Activated T-helper 1 cell treated with anti-CD3 and anti-CD28 coated beads, Interleukin-12 subunit alpha, Interleukin-12 subunit beta, Interleukin-2, Interleukin-4 antibody, amounts not matched to agents 30 ng/mL and 10 ng/mL and 1 ng/mL, durations not matched to agents 14 hours and 24 hours and 36 hours (primary cell): ENCODE data around the gene SEPTIN12. TPM values are rescaled to one million over a fixed set of nuclear protein-coding genes. Genes with fewer than 3 reads are reported as not detected.
A peak's percentile ranks its signal among the peaks of the same experiment; 100 is the strongest.

Source experiments
- DNase-seq: peaks from one replicate; pipeline ENCODE4 v3.0.0; 2021; ENCODE audit warnings: low spot score
- H3K27ac Mint-ChIP-seq: one replicate; pipeline ENCODE4 v1.8.0; 2021; ENCODE audit warnings: mild to moderate bottlenecking, mixed read lengths
- H3K27me3 Mint-ChIP-seq: one replicate; pipeline ENCODE4 v1.8.0; 2022; ENCODE audit warnings: mild to moderate bottlenecking, moderate library complexity, mixed read lengths; ENCODE audit not compliant: insufficient read depth
- H3K36me3 Mint-ChIP-seq: one replicate; pipeline ENCODE4 v1.8.0; 2021; ENCODE audit warnings: low read depth, mixed read lengths
- H3K4me1 Mint-ChIP-seq: one replicate; pipeline ENCODE4 v1.8.0; 2021; ENCODE audit warnings: low read depth, mixed read lengths
- H3K4me3 Mint-ChIP-seq: one replicate; pipeline ENCODE4 v1.8.0; 2021; ENCODE audit warnings: mild to moderate bottlenecking, moderate library complexity, mixed read lengths
- H3K9me3 Mint-ChIP-seq: one replicate; pipeline ENCODE4 v1.8.0; 2021; ENCODE audit warnings: mixed read lengths
- intact Hi-C: fragments of 100-400 bp; cut with micrococcal nuclease; formaldehyde crosslinking; loops from one replicate; pipeline ENCODE4 v1.15.1; 2024
- total RNA-seq: library from RNA; stranded (reverse); gene quantifications from 2 replicates; pipeline ENCODE4 v1.2.3, GENCODE V29; 2022

Gene SEPTIN12
- total RNA-seq, 1 donor from 2014 or later, result not detected

DNA sequence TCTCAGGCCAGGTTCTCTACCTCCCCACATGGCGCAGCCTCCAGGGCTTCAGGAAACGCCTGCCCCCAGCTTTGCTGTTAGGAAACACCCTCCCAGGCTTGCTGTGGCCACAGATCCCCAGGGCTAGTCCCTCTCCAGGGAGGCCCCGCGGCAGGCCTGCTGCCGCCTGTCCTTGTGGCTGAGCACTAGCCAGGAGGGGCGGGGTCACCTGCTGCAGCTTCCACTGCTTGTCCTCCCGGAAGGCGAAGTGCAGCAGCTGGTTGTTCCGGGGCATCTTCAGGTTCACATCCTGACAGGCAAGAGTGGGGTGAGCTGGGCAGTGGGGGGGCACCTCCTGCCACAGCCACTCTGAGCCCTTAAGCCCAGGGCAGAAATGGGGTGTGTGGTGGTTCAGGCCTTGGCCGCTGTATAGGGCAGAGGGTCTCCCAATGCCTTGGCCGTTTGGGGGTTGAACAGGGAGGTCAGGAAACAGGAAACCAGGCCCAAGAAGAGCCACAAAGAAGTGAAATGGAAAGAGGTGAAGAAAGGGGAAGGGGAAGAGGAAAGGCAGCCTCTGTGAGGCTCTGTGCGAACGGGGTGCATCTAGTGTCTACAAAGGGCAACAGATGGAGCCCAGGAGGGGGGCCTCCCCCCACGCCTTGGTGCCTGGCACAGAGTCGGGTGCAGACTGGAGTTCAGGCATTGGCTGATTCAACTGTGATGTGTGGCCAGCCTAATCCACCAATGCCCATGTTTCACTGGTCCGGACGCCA is 12.3 kb upstream of the SEPTIN12 start:
- H3K4me1 Mint-ChIP-seq, result peaks cover 9% of the 10 kb centered on the region
- no peaks in the 10 kb centered on the region for H3K9me3 Mint-ChIP-seq
- intact Hi-C loops, result no loop called here
- H3K27ac Mint-ChIP-seq, result peak overlapping the region; percentile 67
- H3K4me3 Mint-ChIP-seq, result peak overlapping the region; percentile 68
- DNase-seq, result no peak
- no peaks in the 10 kb centered on the region for H3K27me3 Mint-ChIP-seq
- peaks cover 9% of the 10 kb centered on the region for H3K36me3 Mint-ChIP-seq

DNA sequence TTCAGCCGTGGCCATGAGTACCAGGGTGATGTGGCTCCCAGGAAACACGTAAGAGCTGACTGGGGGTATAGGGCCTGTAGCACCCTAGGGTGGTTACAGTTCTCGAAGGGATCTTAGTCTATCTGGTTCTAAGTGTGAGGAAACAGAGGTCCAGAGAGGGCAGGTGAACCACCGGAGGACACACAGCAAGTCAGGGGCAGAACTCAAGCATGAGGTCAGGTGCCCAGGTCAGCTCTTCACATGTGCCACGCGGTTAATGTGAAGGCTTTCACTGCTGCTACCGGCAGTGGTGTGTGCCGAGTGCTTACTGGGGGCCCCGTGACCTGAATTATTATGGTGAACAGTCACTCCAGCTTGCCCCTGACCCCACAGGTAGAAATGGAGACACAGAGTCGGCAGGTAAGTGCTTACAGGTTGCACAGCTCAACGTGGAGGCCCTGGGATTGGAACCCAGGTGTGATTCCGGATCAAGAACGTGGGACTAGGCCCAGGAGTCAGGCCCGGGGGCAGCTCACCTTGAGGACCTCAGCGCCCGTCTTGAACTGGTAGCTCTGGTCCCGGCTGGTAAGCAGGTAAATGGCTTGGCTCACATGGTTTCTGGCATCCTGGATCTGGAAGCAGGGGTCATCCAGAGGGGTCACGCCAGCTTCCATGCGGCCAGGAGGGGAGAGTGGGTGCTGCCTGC is 11.2 kb upstream of the SEPTIN12 start:
- Mint-ChIP-seq H3K4me1 (peaks cover 9% of the 10 kb centered on the region), H3K9me3 (no peaks in the 10 kb centered on the region), H3K36me3 (peaks cover under 1% of the 10 kb centered on the region), H3K27ac (peak overlapping the region; percentile 34), H3K27me3 (no peaks in the 10 kb centered on the region), H3K4me3 (no peak overlapping the region)
- no peak for DNase-seq
- intact Hi-C loops, result no loop called here

DNA sequence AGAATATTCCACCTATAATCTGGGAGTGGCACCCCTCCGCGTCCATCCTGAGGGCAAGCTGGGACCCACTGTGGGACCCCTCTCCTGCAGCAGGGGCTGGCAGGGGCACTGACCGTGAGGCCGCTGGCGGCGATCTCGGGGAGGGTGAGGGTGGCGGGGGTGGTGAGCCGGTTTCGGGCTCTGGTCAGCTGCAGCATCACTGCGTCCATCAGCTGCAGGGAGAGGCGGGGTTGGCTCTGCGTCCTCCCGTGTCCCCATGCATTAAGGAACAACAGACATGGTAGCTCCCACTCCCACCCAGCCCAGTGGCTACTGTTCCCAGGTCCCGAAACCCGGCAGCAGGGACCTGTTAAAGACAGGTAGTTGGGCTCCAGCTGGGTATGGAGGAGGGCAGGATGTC is 10.3 kb upstream of the SEPTIN12 start:
- intact Hi-C loops, result no loop called here
- H3K27ac Mint-ChIP-seq, result no peak overlapping the region
- H3K36me3 Mint-ChIP-seq, result no peaks in the 10 kb centered on the region
- no peaks in the 10 kb centered on the region for H3K9me3 Mint-ChIP-seq
- no peaks in the 10 kb centered on the region for H3K27me3 Mint-ChIP-seq
- peaks cover 6% of the 10 kb centered on the region for H3K4me1 Mint-ChIP-seq
- no peak for DNase-seq
- H3K4me3 Mint-ChIP-seq, result no peak overlapping the region

DNA sequence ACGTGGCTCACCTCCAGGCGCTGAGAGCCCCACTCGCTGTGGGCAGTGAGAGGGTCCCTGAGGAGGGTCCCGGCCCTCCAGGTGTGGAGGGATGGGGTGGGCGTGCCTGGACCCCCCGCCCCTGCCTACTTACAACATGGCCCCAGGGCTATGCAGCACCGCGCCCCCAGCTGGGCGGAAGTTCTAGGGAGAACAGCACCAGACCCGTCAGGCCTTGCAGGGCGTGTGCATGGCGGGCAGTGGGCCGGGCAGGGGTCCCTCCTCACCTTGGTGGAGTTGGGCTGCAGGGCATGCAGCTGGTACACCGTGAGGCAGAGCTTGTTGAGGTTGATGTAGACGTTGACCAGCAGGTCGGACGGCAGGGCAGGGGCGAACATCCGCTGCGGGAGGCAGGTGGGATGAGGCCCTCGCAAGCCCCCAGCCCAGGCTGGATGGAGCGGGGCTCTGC is 9.7 kb upstream of the SEPTIN12 start:
- H3K27me3 Mint-ChIP-seq, result no peaks in the 10 kb centered on the region

DNA sequence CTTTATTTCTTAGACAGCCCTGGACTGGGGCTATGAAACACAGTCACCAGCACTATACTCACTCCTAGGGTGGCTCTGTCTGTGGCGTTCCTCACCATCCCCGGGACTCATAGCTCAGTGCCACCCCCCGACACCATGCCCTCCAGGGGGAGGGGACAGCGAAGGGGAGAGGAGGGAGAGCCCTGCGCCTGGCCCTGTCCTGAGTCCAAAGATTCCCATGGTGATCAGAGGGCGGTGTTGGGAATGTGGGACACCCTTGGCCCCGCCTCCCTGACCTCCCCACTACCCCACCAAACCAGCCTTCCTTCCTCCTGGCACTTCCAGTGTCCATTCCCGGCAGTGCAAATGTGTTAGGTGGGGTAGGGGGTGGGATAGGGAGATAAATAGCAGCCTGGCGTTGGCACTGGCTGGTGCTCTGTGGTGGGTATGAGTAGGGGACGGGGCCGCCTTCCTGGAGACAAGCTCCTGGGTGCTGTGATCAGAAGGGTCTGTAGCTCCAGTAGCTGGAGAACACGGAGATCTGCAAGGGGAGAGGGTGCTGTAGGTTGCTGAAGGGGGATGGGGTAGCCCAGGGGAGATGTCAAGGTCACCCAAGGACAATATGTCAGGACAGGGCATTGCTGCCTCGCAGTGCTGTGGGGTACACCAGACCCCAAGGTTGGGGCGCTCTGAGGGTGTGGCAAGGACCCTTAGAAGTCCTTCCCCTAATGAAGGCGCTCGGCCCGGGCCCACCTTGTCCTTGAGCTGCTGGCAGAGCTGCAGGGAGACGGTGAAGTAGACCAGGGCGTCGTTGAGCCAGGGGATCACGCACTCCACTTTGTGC is 9.0 kb upstream of the SEPTIN12 start:
- no peaks in the 10 kb centered on the region for H3K9me3 Mint-ChIP-seq
- H3K27ac Mint-ChIP-seq, result no peak overlapping the region
- H3K27me3 Mint-ChIP-seq, result no peaks in the 10 kb centered on the region
- intact Hi-C loops, result no loop called here
- no peak overlapping the region for H3K4me3 Mint-ChIP-seq
- H3K36me3 Mint-ChIP-seq, result no peaks in the 10 kb centered on the region
- no peak for DNase-seq
- no peaks in the 10 kb centered on the region for H3K4me1 Mint-ChIP-seq

More for the DNA sequence above, 9.7 kb upstream of the SEPTIN12 start:
- H3K27ac Mint-ChIP-seq, result no peak overlapping the region
- H3K36me3 Mint-ChIP-seq, result no peaks in the 10 kb centered on the region
- no peaks in the 10 kb centered on the region for H3K4me1 Mint-ChIP-seq
- intact Hi-C loops, result no loop called here
- no peak for DNase-seq
- no peak overlapping the region for H3K4me3 Mint-ChIP-seq
- H3K9me3 Mint-ChIP-seq, result no peaks in the 10 kb centered on the region

DNA sequence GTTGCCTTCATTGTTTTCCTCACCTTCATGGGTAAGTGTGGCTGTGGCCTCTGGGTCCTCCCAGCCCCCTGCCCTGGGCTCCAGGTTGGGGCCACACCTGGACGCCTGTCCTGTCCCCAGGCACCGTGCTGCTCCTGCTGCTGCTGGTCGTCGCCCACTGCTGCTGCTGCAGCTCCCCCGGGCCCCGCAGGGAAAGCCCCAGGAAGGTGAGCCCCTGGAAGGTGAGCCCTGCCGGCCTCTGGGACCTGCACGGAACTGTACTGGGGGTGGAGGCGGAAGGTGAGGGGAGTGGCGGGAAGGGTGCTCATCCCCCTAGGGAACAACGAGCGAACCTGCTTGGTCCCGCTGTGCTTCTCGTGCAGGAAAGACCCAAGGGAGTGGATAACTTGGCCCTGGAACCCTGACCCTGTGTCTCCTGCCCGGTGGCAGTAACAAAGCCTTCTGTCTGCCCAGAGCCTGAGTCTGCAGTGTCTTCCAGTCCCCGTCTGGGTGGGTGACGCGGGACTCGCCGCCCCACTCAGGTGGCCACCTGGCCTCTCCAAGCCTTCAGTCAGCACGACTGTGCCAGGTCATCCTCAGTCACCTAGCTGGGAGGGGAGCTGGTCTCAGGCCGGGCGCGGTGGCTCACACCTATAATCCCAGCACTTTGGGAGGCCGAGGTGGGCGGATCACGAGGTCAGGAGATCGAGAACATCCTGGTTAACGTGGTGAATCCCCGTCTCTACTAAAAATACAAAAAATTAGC is 7.9 kb upstream of the SEPTIN12 start:
- no peaks in the 10 kb centered on the region for H3K36me3 Mint-ChIP-seq
- H3K9me3 Mint-ChIP-seq, result no peaks in the 10 kb centered on the region
- H3K4me3 Mint-ChIP-seq, result no peak overlapping the region
- intact Hi-C loops, result no loop called here
- H3K27ac Mint-ChIP-seq, result no peak overlapping the region
- no peaks in the 10 kb centered on the region for H3K27me3 Mint-ChIP-seq
- peaks cover 4% of the 10 kb centered on the region for H3K4me1 Mint-ChIP-seq
- DNase-seq, result no peak

DNA sequence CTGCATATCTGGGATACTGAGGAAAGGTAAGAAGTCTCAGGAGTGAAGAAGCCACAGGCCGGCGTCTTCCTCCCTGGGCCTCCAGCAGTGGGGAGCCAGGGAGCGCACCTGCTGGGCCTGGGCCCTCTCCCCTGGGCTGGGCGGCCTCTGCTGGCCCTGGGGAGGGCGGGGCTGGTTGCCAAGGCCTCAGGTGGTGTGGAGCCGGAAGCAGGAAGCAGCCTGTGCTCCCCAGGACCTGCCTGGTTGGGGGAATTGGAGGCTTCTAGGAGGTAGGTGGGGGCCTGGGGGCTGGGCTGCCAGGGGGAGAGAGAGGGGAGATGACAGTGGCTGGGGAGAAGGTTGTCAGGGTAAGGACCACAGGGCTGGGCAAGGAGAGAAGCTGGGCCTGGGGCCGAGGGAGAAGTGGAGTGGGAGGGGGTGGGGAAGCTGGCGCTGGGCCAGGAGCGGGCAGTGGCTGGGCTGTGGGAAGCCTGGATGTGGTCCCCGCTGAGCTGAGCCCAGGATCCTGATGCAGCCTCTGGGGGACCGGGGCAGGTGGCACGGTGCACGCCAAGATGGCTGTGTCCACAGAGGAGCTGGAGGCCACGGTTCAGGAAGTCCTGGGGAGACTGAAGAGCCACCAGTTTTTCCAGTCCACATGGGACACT is 7.2 kb upstream of the SEPTIN12 start, which contains the start of gene SMIM22:
SMIM22 (plus strand) TSS at position 189 of the 647 bp plus-strand sequence; CDS start at position 555, 366 bp downstream.
- H3K9me3 Mint-ChIP-seq, result no peaks in the 10 kb centered on the region
- H3K27ac Mint-ChIP-seq, result no peak within 1 kb of the TSS
- no peaks in the 10 kb centered on the region for H3K27me3 Mint-ChIP-seq
- intact Hi-C loops, result no loop called here
- H3K36me3 Mint-ChIP-seq, result no peaks in the 10 kb centered on the region
- peaks cover 6% of the 10 kb centered on the region for H3K4me1 Mint-ChIP-seq
- no peak for DNase-seq
- H3K4me3 Mint-ChIP-seq, result no peak within 1 kb of the TSS

DNA sequence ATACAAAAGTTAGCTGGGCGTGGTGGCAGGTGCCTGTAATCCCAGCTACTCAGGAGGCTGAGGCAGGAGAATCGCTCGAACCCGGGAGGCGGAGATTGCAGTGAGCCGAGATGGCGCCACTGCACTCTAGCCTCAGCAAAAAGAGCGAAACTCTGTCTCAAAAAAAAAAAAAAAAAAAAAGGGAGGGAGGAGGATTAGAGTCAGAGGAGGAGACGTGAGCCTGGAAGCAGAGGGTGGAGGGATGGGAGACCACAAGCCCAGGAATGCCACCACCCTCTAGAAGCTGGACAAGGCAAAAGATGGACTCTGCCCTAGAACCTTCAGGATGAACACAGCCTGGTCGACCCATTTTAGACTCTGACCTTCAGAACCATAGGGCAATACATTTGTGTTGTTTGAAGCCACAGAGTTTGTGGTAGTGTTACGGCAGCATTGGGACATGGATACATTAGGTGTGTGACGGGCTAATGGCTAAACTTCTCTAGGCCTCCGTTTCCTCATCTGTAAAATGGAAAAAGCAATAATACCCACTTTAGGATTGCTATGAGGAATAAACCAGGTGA is 4.9 kb upstream of the SEPTIN12 start:
- Mint-ChIP-seq H3K9me3 (no peaks in the 10 kb centered on the region), H3K4me1 (peaks cover 6% of the 10 kb centered on the region), H3K27me3 (peaks cover 1% of the 10 kb centered on the region), H3K36me3 (no peaks in the 10 kb centered on the region), H3K4me3 (no peak overlapping the region), H3K27ac (no peak overlapping the region)
- intact Hi-C loops, result no loop called here
- DNase-seq, result no peak

DNA sequence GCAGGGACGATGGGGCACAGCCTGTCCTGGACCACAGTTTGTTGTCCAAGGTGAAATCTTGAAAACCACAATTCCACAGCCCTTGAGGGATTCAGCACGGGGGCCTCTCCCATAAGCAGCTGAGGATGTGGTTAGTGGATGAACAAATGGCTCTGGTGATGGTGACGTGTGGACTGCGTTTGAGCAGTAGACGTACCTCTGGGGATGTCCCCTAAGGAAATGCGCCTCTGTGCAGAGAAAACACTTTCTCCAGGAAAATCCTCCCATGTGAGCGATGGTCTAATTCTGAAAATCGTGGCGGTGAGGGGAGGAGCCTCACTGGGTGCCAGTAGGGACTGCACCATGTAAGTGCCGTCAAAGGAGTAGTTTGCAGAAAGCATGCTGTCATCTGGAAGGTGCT is 2.7 kb upstream of the SEPTIN12 start:
- H3K4me3 Mint-ChIP-seq, result no peak overlapping the region
- no peaks in the 10 kb centered on the region for H3K9me3 Mint-ChIP-seq
- H3K27me3 Mint-ChIP-seq, result peaks cover 2% of the 10 kb centered on the region
- no peaks in the 10 kb centered on the region for H3K36me3 Mint-ChIP-seq
- no peak for DNase-seq
- H3K27ac Mint-ChIP-seq, result no peak overlapping the region
- peaks cover 6% of the 10 kb centered on the region for H3K4me1 Mint-ChIP-seq
- intact Hi-C loops, result no loop called here

DNA sequence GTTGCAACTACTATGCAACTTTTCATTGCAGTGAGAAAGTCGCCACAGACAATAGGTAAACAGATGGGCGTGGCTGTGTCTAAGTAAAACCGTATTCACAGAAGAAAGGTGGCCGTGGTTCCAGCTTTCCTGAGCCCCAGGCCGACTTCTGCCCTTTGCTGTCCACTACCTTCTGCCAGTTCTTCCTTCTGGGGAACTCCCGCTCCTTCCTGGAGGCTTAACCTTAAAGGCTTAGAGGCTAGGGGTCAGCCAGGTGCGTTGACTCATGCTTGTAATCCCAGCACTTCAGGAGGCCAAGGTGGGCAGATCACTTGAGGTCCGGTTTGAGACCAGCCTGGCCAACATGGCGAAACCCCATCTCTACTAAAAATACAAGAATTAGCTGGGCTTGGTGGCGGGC is 2.1 kb upstream of the SEPTIN12 start:
- Mint-ChIP-seq H3K36me3 (no peaks in the 10 kb centered on the region), H3K9me3 (no peaks in the 10 kb centered on the region), H3K4me3 (no peak overlapping the region), H3K27ac (no peak overlapping the region), H3K27me3 (peaks cover 2% of the 10 kb centered on the region), H3K4me1 (peaks cover 6% of the 10 kb centered on the region)
- DNase-seq, result no peak
- intact Hi-C loops, result no loop called here

DNA sequence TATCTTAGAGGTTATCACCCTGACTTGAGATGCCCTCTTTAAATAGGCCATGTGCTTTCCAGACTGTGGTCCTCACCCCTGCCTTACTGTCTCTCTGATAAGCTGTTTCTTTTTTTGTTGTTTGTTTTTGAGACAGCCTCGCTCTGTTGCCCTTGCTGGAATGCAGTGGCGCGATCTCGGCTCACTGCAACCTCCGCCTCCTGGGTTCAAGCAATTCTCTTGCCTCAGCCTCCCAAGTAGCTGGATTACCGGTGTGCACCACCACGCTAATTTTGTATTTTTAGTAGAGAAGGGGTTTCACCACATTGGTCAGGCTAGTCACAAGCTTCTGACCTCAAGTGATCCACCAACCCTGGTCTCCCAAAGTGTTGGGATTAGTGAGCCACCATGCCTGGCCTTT is 765 bp upstream of the SEPTIN12 start:
- intact Hi-C loops, result no loop called here
- no peak for DNase-seq
- peaks cover 2% of the 10 kb centered on the region for H3K27me3 Mint-ChIP-seq
- no peak overlapping the region for H3K27ac Mint-ChIP-seq
- H3K9me3 Mint-ChIP-seq, result no peaks in the 10 kb centered on the region
- H3K4me1 Mint-ChIP-seq, result peaks cover 6% of the 10 kb centered on the region
- H3K36me3 Mint-ChIP-seq, result no peaks in the 10 kb centered on the region
- H3K4me3 Mint-ChIP-seq, result no peak overlapping the region

DNA sequence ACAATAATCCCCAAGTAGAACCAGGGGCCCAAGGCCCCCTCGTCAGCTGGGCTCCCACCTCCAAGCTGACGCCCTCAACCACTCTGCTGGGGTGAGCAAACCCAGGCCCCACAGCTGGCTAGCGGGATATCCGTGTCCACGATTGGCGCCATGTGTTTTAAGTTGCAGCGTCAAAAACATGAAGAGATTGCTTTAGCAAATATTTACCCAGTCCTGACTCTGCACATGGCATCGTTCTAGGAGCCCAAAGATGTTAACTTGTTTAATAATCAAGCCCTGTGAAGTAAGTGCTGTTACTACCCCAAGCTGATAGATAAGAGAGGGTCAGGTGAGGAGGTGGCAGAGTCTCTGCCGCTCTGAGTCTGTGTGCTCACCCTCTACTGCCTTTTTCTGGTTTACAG is 344 bp upstream of the SEPTIN12 start:
- DNase-seq, result no peak
- H3K4me1 Mint-ChIP-seq, result peaks cover 6% of the 10 kb centered on the region
- no peaks in the 10 kb centered on the region for H3K36me3 Mint-ChIP-seq
- H3K27me3 Mint-ChIP-seq, result peaks cover 2% of the 10 kb centered on the region
- no peaks in the 10 kb centered on the region for H3K9me3 Mint-ChIP-seq
- H3K27ac Mint-ChIP-seq, result no peak overlapping the region
- H3K4me3 Mint-ChIP-seq, result no peak overlapping the region
- intact Hi-C loops, result no loop called here
